Measurements from ENCODE around the gene ASAP2. TPM values are rescaled to one million over a fixed set of nuclear protein-coding genes. Genes with fewer than 3 reads are reported as not detected.
A peak's percentile ranks its signal among the peaks of the same experiment; 100 is the strongest.

The ASAP2 gene
- total RNA-seq, 2 donors from 2014 or later, result 28.1 to 31.3 TPM

- intact Hi-C loops (cut with DNase I), result no loop called here
- DNase-seq (ENCODE audit: low spot score), result no peak
These were observed 209.8 kb downstream of the ASAP2 start for GRCh38 chr2:9416267-9416961.

- no peak for DNase-seq (ENCODE audit: low spot score)
- intact Hi-C loops (cut with DNase I), result no loop called here
These were observed 210.3 kb downstream of the ASAP2 start for GRCh38 chr2:9416962-9417316.

- intact Hi-C loops (cut with DNase I), result no loop called here
- DNase-seq (ENCODE audit: low spot score), result no peak
These were observed 211.1 kb downstream of the ASAP2 start for GRCh38 chr2:9417725-9418124.

GRCh38 chr2:9418746-9419145 is 212.1 kb downstream of the ASAP2 start:
- no peak for DNase-seq (ENCODE audit: low spot score)
- intact Hi-C loops (cut with DNase I), result no loop called here

- intact Hi-C loops (cut with DNase I), result no loop called here
- DNase-seq (ENCODE audit: low spot score), result no peak
These were observed 212.9 kb downstream of the ASAP2 start for GRCh38 chr2:9419541-9419940.

- intact Hi-C loops (cut with DNase I), result loop anchor here (5.0 to 10.0 kb wide), 2 partner anchors 273 to 276 kb away; no protein-coding TSS in a partner anchor
- DNase-seq (ENCODE audit: low spot score), result no peak
These were observed 213.9 kb downstream of the ASAP2 start for GRCh38 chr2:9420495-9420894.

GRCh38 chr2:9422321-9423099 is 215.9 kb downstream of the ASAP2 start:
- intact Hi-C loops (cut with DNase I), result loop anchor here (5.0 to 10.0 kb wide), 2 partner anchors 275 to 278 kb away; no protein-coding TSS in a partner anchor
- no peak for DNase-seq (ENCODE audit: low spot score)

- peak; percentile 99 for DNase-seq (ENCODE audit: low spot score)
These were observed 216.7 kb downstream of the ASAP2 start, which contains the start of the genes CPSF3 and ITGB1BP1 for GRCh38 chr2:9423100-9423921. Gene CPSF3, plus strand, starts transcription at chr2:9423654. Its CDS starts 120 bp downstream, at chr2:9423774. Gene ITGB1BP1, minus strand, starts transcription at chr2:9423528. Its CDS starts 4,831 bp downstream, at chr2:9418697.

GRCh38 chr2:9423922-9424272 is 217.3 kb downstream of the ASAP2 start:
- intact Hi-C loops (cut with DNase I), result loop anchor here (5.0 to 10.0 kb wide), 2 partner anchors 277 to 279 kb away; no protein-coding TSS in a partner anchor
- DNase-seq (ENCODE audit: low spot score), result no peak

More at GRCh38 chr2:9423100-9423921, 216.7 kb downstream of the ASAP2 start, which contains the start of the genes CPSF3 and ITGB1BP1:
- intact Hi-C loops (cut with DNase I), result loop anchor here (5.0 to 10.0 kb wide), 2 partner anchors 276 to 279 kb away; no protein-coding TSS in a partner anchor

GRCh38 chr2:9424447-9425164 is 218.0 kb downstream of the ASAP2 start:
- intact Hi-C loops (cut with DNase I), result loop anchor here (5.0 to 10.0 kb wide), 2 partner anchors 277 to 280 kb away; no protein-coding TSS in a partner anchor
- no peak for DNase-seq (ENCODE audit: low spot score)

GRCh38 chr2:9428965-9429577 is 222.5 kb downstream of the ASAP2 start:
- intact Hi-C loops (cut with DNase I), result loop anchor here in 1 of 2 donors (10.0 kb wide), 1 partner anchor 284 kb away; no protein-coding TSS in a partner anchor
- no peak for DNase-seq (ENCODE audit: low spot score)

- no peak for DNase-seq (ENCODE audit: low spot score)
- intact Hi-C loops (cut with DNase I), result no loop called here
These were observed 224.0 kb downstream of the ASAP2 start for GRCh38 chr2:9430316-9431293.

GRCh38 chr2:9434489-9434888 is 227.9 kb downstream of the ASAP2 start:
- intact Hi-C loops (cut with DNase I), result loop anchor here in 1 of 2 donors (1.0 kb wide), 1 partner anchor 42 kb away; no protein-coding TSS in a partner anchor
- no peak for DNase-seq (ENCODE audit: low spot score)

GRCh38 chr2:9439536-9439935 is 232.9 kb downstream of the ASAP2 start:
- intact Hi-C loops (cut with DNase I), result no loop called here
- DNase-seq (ENCODE audit: low spot score), result no peak

GRCh38 chr2:9440058-9440727 is 233.6 kb downstream of the ASAP2 start:
- intact Hi-C loops (cut with DNase I), result no loop called here
- no peak for DNase-seq (ENCODE audit: low spot score)

- no peak for DNase-seq (ENCODE audit: low spot score)
- intact Hi-C loops (cut with DNase I), result no loop called here
These were observed 234.9 kb downstream of the ASAP2 start for GRCh38 chr2:9441556-9441955.

Measured in posterior vena cava (tissue), 2 donors.